Measurements from ENCODE around the gene ZNF398.

Gene ZNF398

DNA sequence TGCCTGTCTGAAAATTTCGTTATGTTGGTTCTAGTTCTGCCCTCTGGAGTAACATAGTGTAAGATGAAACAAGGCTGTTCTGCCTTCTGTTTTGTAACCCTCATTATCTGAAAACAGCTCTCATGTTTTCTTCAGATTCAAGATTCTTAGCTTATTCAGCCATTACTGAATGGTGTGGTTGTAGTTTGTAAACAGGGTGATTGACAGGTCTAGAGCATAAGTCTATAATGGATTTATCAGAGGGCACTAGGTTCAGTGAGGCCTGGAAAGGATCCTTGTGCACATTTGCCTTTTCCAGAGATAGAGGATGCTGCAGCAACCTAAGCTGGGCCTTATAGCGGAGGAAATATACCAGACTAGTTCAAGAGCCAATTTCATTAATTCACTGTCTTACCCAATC is 6.1 kb downstream of the ZNF398 start:
- DNase-seq = no peak

DNA sequence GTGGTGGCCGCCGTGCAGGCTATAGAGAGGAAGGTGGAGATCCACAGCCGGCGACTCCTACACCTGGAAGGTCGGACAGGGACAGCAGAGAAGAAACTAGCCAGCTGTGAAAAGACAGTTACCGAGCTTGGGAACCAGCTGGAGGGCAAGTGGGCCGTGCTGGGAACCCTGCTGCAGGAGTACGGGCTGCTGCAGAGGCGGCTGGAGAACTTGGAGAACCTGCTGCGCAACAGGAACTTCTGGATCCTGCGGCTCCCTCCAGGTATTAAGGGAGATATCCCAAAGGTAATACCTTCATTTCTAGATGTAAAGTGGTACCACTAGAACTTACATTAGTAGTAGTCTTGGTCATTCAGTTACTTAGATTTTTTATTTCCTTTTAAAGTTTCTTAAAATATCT is 6.8 kb downstream of the ZNF398 start:
- no peak for DNase-seq

DNA sequence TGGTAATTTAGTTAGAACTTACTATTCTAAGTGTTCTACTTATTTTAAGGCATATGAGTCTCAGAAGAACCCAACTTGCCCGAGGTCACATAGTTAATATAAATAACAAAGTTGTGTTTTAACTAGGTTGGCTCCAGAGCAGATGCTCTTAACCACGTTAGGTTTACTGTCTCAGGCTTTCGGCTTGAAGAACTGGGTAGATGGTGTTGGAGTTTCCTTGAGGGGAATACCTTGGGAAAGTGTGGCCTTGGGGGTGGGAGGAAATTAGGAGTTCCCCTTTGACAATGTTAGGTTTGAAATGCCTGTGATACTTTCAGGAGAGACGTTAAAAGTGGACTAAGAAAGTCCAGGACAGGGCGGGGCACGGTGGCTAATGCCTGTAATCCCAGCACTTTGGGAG is 9.6 kb downstream of the ZNF398 start:
- no peak for DNase-seq

DNA sequence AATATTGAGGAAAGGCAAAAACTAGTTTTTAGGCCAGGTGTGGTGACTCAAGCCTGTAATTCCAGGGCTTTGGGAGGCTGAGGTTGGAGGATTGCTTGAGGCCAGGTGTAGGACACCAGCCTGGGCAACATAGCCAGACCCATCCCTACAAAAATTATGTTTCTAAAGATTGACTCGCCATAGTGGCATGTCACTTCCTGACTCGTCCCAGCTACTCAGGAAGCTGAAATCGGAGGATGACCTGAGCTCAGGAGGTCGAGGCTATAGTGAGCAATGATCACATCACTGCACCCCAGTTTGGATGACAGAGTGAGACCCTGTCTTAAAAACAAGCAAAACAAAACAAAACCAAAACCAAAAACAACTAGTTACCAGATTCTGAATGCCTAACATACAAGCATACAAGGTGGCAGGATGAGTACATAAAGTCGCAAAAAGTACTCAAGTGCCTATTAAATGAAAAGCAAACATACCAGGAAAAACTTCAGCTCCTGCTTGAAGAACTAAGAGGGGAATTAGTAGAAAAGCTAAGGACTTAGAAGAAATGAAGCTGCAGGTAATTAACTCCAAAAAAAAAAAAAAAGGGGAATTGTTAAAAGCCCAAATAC is 14.1 kb downstream of the ZNF398 start:
- no peak for DNase-seq

DNA sequence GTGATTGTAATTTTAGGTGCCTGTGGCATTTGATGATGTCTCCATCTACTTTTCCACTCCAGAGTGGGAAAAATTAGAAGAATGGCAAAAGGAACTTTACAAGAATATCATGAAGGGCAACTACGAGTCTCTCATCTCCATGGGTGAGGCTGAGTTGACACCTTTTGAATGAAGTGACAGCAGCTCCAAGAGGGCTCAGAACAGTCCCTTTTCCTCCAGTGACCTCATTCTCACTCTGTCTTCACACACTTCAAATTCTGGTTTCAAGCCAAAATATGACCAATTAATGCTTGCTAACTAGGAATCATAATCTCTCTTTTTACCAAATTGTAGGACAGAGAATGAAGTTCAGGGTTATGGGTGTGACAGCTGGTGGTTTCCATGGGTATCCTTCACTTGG is 18.9 kb downstream of the ZNF398 start:
- no peak for DNase-seq

DNA sequence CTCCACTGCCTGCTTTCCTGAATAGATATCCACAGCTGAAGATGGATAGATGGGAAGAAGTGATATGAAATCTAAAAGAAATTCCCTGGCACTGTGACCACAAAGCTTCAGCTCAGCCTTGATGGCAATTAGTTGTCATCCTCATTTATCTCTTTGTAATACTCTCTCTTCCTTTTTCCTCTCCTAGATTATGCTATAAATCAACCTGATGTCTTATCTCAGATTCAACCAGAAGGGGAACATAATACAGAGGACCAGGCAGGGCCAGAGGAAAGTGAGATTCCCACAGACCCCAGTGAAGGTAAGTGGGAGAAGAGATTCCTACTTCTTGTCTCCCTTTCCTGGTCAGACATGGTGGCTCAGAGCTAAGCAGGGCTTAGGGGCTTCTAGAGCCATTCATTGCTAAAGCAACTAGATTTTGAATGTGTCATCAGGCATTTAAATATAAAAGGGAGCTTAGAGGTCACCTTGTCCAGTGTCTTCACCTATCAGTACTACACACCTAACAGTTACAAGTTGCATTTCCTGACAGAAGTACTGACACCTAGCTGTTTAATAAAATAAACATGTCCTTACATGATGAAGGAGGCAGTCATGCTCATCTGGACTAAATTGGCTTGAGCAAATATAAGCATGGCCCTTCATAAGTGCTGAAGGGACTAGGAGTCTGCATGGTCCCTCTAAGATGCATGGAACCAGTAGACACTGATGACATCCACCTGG is 19.5 kb downstream of the ZNF398 start:
- DNase-seq = no peak

DNA sequence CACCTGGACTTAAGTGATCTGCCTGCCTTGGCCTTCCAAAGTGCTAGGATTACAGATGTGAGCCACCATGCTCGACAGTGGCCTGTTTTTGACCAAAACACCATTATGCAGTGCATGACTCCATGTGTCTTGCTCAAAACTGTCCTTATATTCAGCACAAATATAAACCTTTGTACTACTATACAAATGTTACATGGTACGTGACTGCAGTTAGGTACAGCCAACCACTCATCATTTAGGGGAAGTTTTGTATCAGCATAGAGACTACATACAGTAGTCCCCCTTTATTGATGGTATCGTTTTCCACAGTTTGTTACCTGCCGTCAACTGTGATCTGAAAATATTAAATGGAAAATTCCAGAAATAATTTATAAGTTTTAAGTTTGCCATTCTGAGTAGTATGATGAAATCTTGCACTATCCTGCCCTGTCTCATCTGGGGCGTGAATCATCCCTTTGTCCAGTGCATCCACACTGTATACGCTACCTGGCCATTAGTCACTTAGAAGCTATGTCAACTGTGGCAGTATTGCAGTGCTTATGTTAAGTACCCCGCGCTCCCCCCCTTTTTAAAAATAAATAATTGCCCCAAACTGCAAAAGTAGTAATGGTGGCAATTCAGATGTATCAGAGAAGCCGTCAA is 24.8 kb downstream of the ZNF398 start:
- DNase-seq = no peak

DNA sequence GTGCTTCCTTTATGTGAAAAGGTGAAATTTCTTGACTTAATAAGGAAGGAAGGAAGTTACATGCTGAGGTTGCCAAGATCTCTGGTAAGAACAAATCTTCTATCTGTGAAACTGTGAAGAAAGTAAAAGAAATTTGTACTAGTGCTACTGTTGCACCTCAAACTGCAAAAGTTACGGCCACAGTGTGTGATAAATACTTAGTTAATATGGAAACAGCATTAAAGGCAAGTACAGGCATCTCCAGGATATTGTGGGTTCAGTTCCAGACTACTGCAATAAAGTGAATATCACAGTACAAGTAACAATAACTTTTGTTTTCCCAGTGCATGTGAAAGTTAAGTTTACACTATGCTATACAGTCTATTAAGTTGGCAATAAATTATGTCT is 25.3 kb downstream of the ZNF398 start:
- no peak for DNase-seq

DNA sequence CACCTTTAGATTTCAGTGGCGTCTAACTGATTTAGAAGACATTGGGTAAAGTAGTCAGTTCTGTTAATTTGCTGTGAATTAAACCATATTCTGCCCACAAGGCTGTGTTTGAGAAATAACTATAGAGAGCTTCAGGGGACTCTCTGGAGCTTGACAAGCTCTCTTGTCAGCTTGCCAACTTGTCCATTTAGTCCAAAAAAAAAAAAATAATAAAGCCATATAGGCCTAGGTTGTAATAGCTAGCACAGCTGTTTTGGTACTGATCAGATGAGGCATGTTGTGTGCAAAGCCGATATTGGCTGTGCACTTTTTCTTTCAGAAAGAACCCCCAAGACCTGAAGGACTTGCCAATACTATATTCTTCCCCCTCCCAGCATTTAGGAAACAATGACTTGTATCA is 27.9 kb downstream of the ZNF398 start:
- no peak for DNase-seq

DNA sequence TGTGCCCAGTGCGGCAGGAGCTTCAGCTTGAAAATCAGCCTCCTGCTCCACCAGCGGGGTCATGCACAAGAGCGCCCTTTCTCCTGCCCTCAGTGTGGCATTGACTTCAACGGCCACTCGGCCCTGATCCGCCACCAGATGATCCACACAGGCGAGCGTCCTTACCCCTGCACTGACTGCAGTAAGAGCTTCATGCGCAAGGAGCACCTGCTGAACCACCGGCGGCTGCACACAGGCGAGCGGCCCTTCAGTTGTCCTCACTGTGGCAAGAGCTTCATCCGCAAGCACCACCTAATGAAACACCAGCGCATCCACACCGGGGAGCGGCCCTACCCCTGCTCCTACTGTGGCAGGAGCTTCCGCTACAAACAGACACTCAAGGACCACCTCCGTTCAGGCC is 32.0 kb downstream of the ZNF398 start:
- DNase-seq = no peak

DNA sequence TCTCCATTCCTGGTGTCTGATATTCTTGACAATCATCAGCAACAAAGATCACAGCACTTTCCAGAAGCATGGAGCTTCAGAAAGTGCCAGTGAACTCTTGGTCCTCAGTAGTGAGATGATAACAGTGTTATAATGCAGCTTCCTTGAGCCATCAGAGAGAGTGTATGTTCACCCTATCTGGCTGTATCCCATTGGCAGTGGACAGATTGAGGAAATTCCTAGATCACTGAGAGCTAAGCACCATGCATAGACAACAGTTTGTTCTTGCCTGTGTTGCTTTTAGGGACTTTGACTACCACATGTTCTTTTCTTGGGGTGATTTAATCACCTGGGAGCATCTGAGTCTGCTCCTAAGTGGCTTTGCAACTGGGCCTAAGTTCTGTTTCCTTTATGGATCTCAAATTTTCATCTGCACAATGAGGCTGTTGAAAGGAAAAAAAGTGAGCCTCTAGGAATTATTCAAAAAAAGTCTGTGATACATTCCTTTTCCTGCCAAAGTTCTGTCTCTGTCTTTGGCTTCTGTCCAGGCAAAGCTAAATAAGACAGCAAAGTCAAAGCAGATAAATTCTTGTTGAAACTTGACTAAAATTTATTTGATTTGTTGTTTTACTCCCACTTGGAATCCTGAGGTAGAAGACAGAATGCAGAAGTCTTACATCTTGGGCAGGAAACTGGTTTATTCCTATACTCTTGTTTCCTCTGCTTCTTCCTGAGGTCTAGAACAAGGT is 33.6 kb downstream of the ZNF398 start:
- DNase-seq = no peak

DNA sequence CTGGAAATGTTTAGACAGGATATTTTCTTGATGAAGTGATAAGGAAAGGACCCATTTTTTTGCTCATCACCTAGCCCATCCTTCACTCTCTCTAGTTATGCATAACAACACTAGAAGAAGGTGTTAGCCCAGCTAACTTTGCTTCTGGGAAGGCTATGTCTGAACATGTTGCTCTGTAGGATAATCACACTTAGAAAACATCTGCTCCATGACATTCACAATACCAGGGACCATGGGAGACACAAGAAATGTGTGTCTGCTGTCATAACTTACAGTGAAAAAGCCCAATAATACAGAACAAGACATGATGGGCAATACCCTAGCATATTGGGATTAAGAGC is 34.2 kb downstream of the ZNF398 start:
- DNase-seq = no peak

DNA sequence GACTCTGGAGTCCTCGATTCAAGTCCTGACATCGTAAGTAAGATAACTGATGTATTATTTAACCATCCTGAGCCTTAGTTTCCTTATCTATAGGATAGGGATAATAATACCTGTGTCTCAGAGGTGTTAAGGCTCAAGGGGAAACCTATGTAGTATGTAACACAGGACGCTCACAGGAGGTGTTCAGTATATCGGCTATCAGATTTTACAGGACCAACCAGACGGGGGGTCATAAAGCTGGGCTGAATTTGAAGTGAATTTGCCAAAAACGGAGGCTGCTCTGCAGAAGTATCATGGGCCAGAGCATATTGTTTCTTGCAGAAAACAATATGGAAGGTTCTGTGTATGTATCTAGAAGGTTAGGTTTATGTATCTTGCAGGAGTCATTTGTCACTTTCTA is 37.0 kb downstream of the ZNF398 start:
- no peak for DNase-seq

DNA sequence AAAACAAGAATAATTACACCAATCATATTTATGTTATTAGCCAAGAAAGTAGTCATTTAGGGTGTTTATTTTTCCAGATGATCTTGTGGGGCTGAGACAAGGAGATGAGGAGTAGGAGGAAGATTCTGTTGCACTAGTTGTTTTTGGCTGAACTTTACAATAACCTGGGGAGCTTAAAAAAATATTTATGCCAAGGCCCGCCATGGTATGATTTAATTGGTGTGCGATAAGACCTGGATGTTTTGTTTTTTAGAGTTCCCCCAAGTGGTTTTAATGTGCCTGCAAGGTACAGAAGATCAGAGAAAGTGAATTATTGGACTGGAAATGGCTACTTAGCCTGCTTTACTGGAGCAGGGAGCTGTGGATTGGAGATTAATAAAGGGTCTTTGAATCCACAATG is 41.0 kb downstream of the ZNF398 start:
- no peak for DNase-seq

DNA sequence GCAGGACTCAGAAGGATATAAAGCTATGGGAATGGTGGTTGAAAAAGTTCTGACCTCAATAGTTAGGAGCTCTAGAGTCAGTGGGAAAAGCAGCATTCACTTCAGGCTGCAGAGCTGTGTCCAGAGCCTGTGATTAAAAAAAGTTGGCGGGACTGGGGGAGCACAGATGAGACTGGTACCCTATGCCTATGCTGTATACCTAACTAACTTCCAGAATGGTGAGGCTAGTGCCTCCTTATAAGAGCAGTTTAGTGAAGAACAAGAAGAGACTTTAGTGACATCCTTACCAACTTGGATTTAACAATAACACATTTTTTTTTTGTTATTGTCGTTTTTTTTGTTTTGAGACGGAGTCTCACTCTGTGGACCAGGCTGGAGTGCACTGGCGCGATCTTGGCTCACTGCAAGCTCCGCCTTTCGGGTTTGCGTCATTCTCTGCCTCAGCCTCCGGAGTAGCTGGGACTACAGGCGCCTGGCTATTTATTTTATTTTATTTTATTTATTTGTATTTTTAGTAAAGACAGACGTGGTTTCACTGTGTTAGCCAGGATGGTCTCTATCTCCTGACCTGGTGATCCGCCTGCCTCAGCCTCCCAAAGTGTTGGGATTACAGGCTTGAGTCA is 41.5 kb downstream of the ZNF398 start:
- DNase-seq = no peak

DNA sequence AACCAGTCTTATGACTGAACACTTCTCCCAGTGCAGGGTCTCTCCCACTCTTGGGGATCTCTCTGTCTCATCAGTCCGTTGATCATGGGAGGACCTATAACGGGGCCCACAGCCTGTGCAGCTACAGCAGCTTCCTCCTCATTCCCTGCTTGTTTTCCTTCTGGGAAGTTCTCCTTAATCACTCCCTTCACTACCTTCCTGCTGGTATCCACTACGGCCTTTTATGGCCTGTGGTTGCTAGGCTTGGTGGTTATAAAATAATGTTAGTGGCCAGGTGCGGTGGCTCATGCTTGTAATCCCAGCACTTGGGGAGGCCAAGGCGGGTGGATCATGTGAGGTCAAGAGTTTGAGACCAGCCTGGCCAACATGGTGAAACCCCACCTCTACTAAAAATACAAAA is 44.6 kb downstream of the ZNF398 start:
- DNase-seq = no peak

DNA sequence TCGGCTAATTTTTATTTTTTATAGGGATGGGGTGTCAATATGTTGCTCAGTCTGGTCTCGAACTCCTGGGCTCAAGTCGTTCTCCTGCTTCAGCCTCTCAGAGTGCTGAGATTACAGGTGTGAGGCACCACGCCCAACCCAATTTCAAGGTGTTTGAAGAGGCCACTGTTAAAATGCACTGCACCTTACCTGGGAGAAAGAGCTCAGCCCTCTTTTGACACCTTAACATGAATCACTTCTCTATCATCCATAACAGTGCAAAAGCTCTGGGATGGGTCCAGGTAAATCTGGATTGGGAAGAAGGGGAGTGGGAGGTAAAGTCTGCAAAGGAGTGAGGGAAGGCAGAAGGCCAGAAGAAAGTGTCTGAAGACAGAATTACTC is 47.5 kb downstream of the ZNF398 start:
- DNase-seq = no peak

DNA sequence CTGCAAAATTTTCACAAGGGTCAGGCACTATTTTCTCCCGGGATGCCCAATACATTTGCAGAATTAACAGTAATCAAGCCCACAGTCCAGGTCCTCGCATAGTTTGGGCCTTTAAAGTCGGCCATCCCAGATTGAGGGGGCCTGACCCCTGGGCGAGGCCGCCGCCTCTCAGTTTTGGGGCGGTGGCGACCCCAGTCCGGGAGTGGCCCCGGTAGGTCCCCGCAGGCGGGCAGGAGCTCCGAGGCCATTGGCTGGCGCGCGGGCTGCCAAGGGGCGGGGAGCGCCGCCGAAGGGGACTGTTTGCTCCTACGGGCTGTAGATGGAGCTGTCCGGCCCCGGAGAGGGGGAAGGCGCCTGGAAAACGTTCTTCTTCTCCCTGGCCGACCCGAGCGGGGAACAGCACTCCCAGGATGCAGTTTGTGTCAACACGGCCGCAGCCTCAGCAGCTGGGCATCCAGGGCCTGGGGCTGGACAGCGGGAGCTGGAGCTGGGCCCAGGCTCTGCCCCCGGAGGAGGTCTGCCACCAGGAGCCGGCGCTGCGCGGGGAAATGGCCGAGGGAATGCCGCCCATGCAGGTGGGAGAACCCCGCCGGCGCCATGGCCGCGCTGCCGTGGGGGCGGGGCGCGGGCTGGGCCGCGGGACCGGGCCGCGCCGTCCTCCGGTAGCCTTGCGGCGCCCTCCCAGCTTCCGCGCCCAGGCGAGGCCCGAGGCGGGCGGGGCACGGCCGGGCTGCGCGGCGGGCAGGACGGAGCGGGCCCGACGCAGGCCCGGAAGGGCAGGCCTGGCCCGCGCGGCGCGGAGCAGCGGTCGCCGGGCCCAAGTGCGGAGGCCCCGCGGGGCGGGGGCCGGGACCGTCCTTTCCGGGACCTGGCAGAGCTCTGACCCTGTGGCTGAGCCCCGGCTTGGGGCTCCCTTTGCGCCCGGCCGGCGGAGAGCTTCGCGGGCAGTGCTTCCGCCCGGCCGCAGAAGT is 48.2 kb downstream of the ZNF398 start, which contains the start of gene ZNF282:
Gene ZNF282, plus strand, starts transcription at position 367 of the 971 bp plus-strand sequence. Its CDS starts 44 bp downstream, at position 411.
- peak; percentile 68 for DNase-seq

DNA sequence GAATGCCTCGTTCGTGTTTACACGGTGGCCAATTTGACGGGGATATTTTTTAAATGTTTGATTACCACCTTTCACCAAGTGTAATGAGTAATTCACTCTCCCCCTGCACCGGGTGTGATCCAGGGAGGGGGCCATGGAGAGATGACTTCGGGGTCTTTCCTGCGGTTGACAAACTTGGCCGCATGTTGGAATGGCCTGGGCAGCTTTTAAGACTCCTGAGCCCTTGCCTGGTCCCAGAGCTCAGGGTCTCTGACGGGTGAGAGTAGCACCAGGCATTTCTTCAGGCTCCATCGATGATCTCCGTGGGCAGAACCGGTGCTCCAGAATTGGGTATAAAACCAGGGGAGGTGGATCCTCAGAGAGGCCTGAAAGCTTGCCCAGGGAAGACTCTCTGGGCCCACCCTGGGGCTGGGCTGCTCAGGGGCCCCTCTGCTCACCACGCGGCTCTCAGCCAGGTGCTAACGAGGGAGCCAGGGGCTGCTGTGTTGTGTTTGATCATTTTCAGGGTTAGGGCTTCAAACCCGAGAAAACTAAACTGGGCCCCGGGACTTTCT is 49.0 kb downstream of the ZNF398 start:
- DNase-seq = no peak

DNA sequence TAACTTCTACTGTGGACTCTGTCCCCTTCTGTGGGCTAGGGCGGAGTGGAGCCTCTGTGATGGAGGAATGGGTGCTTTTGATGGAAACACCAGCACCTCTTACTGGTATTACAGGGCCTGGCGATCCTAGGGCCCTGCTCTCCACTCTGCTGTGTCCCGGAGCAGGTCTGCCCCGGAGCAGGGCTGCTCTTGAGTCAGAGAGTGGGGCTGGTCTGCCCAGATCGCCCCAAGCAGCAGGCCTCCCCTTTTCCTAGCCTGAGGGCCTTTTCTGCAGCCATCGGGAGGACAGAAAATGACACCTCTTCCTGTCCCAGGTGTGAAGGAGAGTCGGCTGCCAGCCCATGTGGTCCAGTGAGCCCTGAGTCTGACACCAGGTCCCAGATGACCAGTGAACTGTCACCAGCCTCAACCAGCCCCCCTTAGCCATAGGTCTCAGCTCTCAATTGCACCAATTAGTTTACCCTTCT is 49.5 kb downstream of the ZNF398 start:
- DNase-seq = no peak

DNA sequence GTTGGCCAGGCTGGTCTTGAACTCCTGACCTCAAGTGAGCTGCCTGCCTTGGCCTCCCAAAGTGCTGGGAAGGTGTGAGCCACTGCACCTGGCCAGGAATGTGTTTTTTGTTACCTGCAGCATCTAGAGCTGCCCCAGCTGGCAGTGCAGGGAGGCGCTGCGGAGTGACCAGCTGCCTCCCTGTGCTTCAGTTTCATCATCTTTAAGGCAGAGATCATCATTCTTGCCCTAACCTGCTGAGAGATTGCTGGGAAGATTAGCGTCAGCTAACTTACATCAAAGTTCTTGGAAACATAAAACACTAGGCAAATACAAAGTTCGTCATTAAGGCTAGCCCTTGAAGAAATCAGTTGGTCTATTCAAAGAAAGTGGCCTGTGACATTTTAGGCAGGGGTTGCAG is 50.4 kb downstream of the ZNF398 start:
- DNase-seq = no peak
